HepG2 (cell line): ENCODE data around the gene FRMD4A. TPM values are rescaled to one million over a fixed set of nuclear protein-coding genes. Genes with fewer than 3 reads are reported as not detected.
"Not testable (repeated sequence)": the region's sequence is repeated elsewhere in the genome, so short reads cannot be mapped to it uniquely, and the experiment has no call there.

ENCODE experiments used
- ATAC-seq: fragments of 200-7000 bp; cut with Tn5 transposase; 3 replicates; pipeline ENCODE4 v1.9.1; 2020; ENCODE audit warnings: mild to moderate bottlenecking, moderate library complexity
- BruUV-seq: library from RNA; stranded (reverse); fragments of 400-500 nt; replicated peaks from 2 replicates; lab custom pipeline; 2021; lab: Mats Ljungman, UMichigan
- CTCF ChIA-PET: fragments of 300-600 bp; formaldehyde crosslinking; extraction: SDS; loops from one replicate; lab custom pipeline; 2021; ENCODE audit warnings: low total read pairs, inconsistent platforms, low intra/inter-chr PET ratio; lab: Yijun Ruan, JAX
- POLR2A ChIA-PET: fragments of 350-600 bp; sonication (Branson Sonifier 250); formaldehyde crosslinking; loops from one replicate; lab custom pipeline; 2020; ENCODE audit warnings: antibody characterized with exemption, inconsistent platforms; lab: Yijun Ruan, JAX
- DNase-seq: peaks from one replicate; pipeline ENCODE4 v3.0.0-alpha.2; 2015; ENCODE audit warnings: low spot score
- FAIRE-seq: peaks from 3 replicates; lab custom pipeline; 2011; peaks lifted over from hg19 to GRCh38; lab: Jason Lieb, UNC
- H2AFZ ChIP-seq: one replicate; pipeline ENCODE4 v1.6.1; 2011; ENCODE audit warnings: low read length, inconsistent platforms
- H3K27ac ChIP-seq: fragments of 300-600 bp; 3 replicates; pipeline ENCODE4 v1.8.0; 2011; ENCODE audit warnings: mixed run types, mild to moderate bottlenecking, mixed read lengths, low read length, inconsistent platforms; ENCODE audit not compliant: insufficient read depth; ENCODE audit errors: extremely low read length
- H3K27me3 ChIP-seq, 2 experiments: fragments of 200-600 bp in 1 of 2; 2 replicates in 1 of 2; 3 replicates in 1 of 2; pipeline versions ENCODE4 v1.6.0 to v1.8.0; 2011; ENCODE audit warnings: low read length in 2 of 2, mild to moderate bottlenecking in 2 of 2, moderate library complexity in 2 of 2, inconsistent platforms in 1 of 2; ENCODE audit not compliant: insufficient read depth in 2 of 2, control insufficient read depth in 1 of 2
- H3K36me3 ChIP-seq, 2 experiments: fragments of 200-600 bp in 1 of 2; replicated peaks in 1 of 2; 2 replicates in 1 of 2; 3 replicates in 1 of 2; pipeline versions ENCODE4 v1.5.1 to v1.8.0; 2011; ENCODE audit warnings: low read length in 2 of 2, inconsistent platforms in 1 of 2; ENCODE audit not compliant: insufficient read depth in 2 of 2, control insufficient read depth in 1 of 2
- H3K4me1 ChIP-seq: 2 replicates; pipeline ENCODE4 v1.5.1; 2012; ENCODE audit warnings: low read length, inconsistent platforms; ENCODE audit not compliant: insufficient read depth
- H3K4me2 ChIP-seq: 2 replicates; pipeline ENCODE4 v1.6.0; 2011; ENCODE audit warnings: low read depth, low read length, inconsistent platforms
- H3K4me3 ChIP-seq, 3 experiments: fragments of 200-600 bp in 1 of 3; sonication (generic), shearing (Covaris generic) in 1 of 3; replicated peaks in 1 of 3; 2 replicates each; pipeline ENCODE4 v1.5.1; 2011 to 2016; ENCODE audit warnings: low read length in 3 of 3, inconsistent platforms in 2 of 3, low read depth in 2 of 3, mild to moderate bottlenecking in 2 of 3, control low read depth in 1 of 3, mixed read lengths in 1 of 3; ENCODE audit not compliant: insufficient read depth in 1 of 3
- H3K79me2 ChIP-seq: one replicate; pipeline ENCODE4 v1.6.1; 2011; ENCODE audit warnings: low read length, inconsistent platforms; ENCODE audit not compliant: insufficient read depth
- H3K9ac ChIP-seq: 2 replicates; pipeline ENCODE4 v1.6.0; 2011; ENCODE audit warnings: mild to moderate bottlenecking, low read depth, low read length, inconsistent platforms; ENCODE audit not compliant: insufficient read depth
- H3K9me3 ChIP-seq: 2 replicates; pipeline ENCODE4 v1.5.1; 2012; ENCODE audit warnings: mild to moderate bottlenecking, low read length
- H4K20me1 ChIP-seq: 2 replicates; pipeline ENCODE4 v1.6.0; 2011; ENCODE audit warnings: inconsistent platforms, mild to moderate bottlenecking, low read length, moderate library complexity; ENCODE audit not compliant: insufficient read depth
- RARG ChIP-seq: sonication (generic); formaldehyde crosslinking; IDR thresholded peaks from 2 replicates; pipeline ENCODE4 v1.4.0; 2020; ENCODE audit warnings: low read depth, mild to moderate bottlenecking, missing genetic modification reagents
- ZBED4 ChIP-seq: sonication (generic); formaldehyde crosslinking; IDR thresholded peaks from 2 replicates; pipeline ENCODE4 v1.4.0; 2020; ENCODE audit warnings: missing genetic modification reagents, borderline replicate concordance
- ZNF281 ChIP-seq: sonication (generic); formaldehyde crosslinking; IDR thresholded peaks from 2 replicates; pipeline ENCODE4 v1.4.0; 2020; ENCODE audit warnings: missing genetic modification reagents, borderline replicate concordance
- WGBS: methylation state at CpG from one replicate; pipeline ENCODE4 v1.1.6; 2017; ENCODE audit warnings: low lambda C conversion rate; 5-methylcytosine and 5-hydroxymethylcytosine counted together
- in situ Hi-C: cut with HindIII; loops from 2 replicates; pipeline ENCODE4 v1.10.0; 2017; ENCODE audit warnings: low pct_unique_long_range_greater_than_20kb; ENCODE audit not compliant: extremely low pct_ligation_motif_present
- intact Hi-C: fragments of 100-400 bp; cut with micrococcal nuclease; formaldehyde crosslinking; loops from one replicate; pipeline ENCODE4 v1.10.0; 2022; ENCODE audit not compliant: unreplicated experiment
- polyA plus RNA-seq, 8 experiments: library from polyadenylated mRNA; depleted of rRNA in 3 of 8; stranded (reverse) in 7 of 8; unstranded in 1 of 8; fragments of >200 nt; fragmentation: Illumina TruSeq in 4 of 8; extraction: Trizol in 4 of 8; gene quantifications; 2 replicates each; pipeline versions ENCODE4 v1.2.1 to v1.2.3, GENCODE V29; 2011 to 2016; ENCODE audit warnings: low read depth in 4 of 8, missing spikeins in 1 of 8, mixed read lengths in 1 of 8; ENCODE audit not compliant: insufficient read depth in 1 of 8
- total RNA-seq, 5 experiments: library from RNA; depleted of rRNA; stranded (reverse); fragments of >200 nt; fragmentation: Illumina TruSeq; extraction: Trizol; gene quantifications; 2 replicates each; pipeline ENCODE4 v1.2.3, GENCODE V29; 2016; ENCODE audit warnings: low read depth in 1 of 5

Gene FRMD4A
- total and polyA plus RNA-seq, 2 of the 13 experiments (the other 11 are each of a cell fraction or from before 2014, with no cell fraction given): 0.09 to 0.26 TPM

GRCh38 chr10:13921131-13921530, 409.6 kb downstream of the FRMD4A start:
- in situ Hi-C loops, intact Hi-C loops, H3K79me2 ChIP-seq, CTCF ChIA-PET, DNase-seq, H3K27me3 ChIP-seq, ATAC-seq, POLR2A ChIA-PET, H2AFZ ChIP-seq, H4K20me1 ChIP-seq, H3K9ac ChIP-seq, H3K4me3 ChIP-seq, BruUV-seq, FAIRE-seq, H3K4me2 ChIP-seq, H3K27ac ChIP-seq, H3K4me1 ChIP-seq, H3K36me3 ChIP-seq, H3K9me3 ChIP-seq: not testable (repeated sequence)
- WGBS: 15% methylated on average over 3 of the region's 3 CpGs

- FAIRE-seq: no peak
- TF ChIP-seq ZNF281 (CRISPR knock-in tag) (no peak), ZBED4 (CRISPR knock-in tag) (no peak), RARG (CRISPR knock-in tag) (no peak)
- TF ChIP-seq, all 625 proteins: peak for 0
- ATAC-seq: no peak
- Histone ChIP-seq H2AFZ (no peak overlapping the region), H3K4me1 (peaks cover 9% of the 10 kb centered on the region), H3K4me3 (no peak overlapping the region), H3K9ac (no peak overlapping the region), H4K20me1 (no peaks in the 10 kb centered on the region), H3K36me3 (no peaks in the 10 kb centered on the region), H3K27me3 (no peaks in the 10 kb centered on the region; a peak in 1 of 5 replicates), H3K4me2 (no peak overlapping the region), H3K27ac (no peak overlapping the region), H3K9me3 (no peaks in the 10 kb centered on the region), H3K79me2 (no peaks in the 10 kb centered on the region)
- in situ Hi-C loops (no loop called here), intact Hi-C loops (no loop called here)
- ChIA-PET CTCF (no interaction called here), POLR2A (no interaction called here)
- no peak for DNase-seq
- 3% methylated on average over 3 of the region's 3 CpGs for WGBS
- BruUV-seq: no TSS peak
Observed at GRCh38 chr10:13920465-13920864, 410.3 kb downstream of the FRMD4A start.
